ENCODE data around the gene SYNGR2.

DNA sequence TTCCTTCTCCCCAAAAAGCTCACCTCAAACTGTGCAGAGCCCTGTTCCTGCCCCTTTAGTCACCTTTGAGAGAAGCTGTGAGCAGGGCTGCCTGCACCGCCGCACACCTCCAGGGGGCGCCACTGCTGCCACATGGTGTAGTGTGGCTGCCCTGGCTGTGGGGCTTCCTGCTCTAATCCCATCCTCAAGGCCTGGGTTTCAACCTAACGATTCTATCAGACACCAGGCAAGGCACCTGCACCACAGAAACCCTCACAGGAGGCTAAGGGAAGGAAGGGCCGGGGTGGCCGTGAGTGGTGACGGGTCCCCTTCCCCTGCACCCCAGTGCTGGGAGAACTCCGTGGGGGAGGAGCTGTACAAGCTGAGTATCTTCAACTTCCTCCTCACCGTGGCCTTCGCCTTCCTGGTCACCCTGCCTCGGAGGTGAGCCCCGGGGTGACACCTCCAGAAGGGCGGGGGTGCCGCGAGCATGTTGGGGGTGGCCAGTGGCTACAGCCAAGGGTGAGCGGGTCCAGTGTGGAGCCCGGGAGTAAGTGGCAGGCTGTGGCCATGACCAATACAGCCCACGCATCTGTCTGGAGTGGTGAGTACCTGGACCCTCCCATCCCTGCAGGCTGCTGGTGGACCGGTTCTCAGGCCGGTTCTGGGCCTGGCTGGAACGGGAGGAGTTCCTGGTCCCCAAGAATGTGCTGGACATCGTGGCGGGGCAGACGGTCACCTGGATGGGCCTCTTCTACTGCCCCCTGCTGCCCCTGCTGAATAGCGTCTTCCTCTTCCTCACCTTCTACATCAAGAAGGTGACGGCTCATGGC, 30.8 kb upstream of the SYNGR2 start:
- no peak for TF ChIP-seq POLR2AphosphoS5 (IDR thresholded peaks at IDR 0.05)
- TF ChIP-seq CTCF (IDR thresholded peaks at IDR 0.05), result peak in 2 of 6 experiments; percentile 16 to 25
- no peak for TF ChIP-seq POLR2A (IDR thresholded peaks at IDR 0.05)

Measured in upper lobe of left lung (tissue), 4 donors.